ENCODE measurements around the gene FXR2. TPM values are rescaled to one million over a fixed set of nuclear protein-coding genes. Genes with fewer than 3 reads are reported as not detected.

FXR2 gene
- total RNA-seq, 1 experiment from 2014 or later, result 35.1 TPM

- DNase-seq (ENCODE audit: low spot score) (no peak), ATAC-seq (no peak)
- Mint-ChIP-seq H3K4me3 (peak overlapping the region; percentile 93), H3K4me1 (peaks cover 58% of the 10 kb centered on the region), H3K36me3 (peaks cover 77% of the 10 kb centered on the region), H3K27me3 (ENCODE audit: low read depth) (no peaks in the 10 kb centered on the region), H3K27ac (peak overlapping the region; percentile 92), H3K9me3 (no peaks in the 10 kb centered on the region)
- no peak for TF ChIP-seq ELF4 (CRISPR knock-in tag; IDR thresholded peaks at IDR 0.05; ENCODE audit: low read depth)
- TF ChIP-seq ZNF138 (CRISPR knock-in tag; conservative IDR thresholded peaks at IDR 0.05), result 0 out of 2 replicates have a peak, but pooled peaks have one; percentile 31
- CTCF ChIA-PET, result interaction anchor here (1.5 to 1.7 kb wide), 2 partner anchors 14 to 15 kb away, joined by 5 to 10 read pairs; no protein-coding TSS in a partner anchor
- POLR2A ChIA-PET, result interaction anchor here (0.9 to 3.5 kb wide), 6 partner anchors 9 to 137 kb away, joined by 3 to 22 read pairs (median 6); partner anchors contain the start of genes ATP1B2, MPDU1, SLC35G6 and SOX15
These were observed 40.3 kb downstream of the FXR2 start for GRCh38 chr17:7574176-7574953.

- Mint-ChIP-seq H3K36me3 (peaks cover 77% of the 10 kb centered on the region), H3K27me3 (ENCODE audit: low read depth) (no peaks in the 10 kb centered on the region), H3K4me1 (peaks cover 52% of the 10 kb centered on the region), H3K27ac (peak overlapping the region; percentile 97), H3K9me3 (no peaks in the 10 kb centered on the region), H3K4me3 (peak overlapping the region; percentile 93)
- CTCF ChIA-PET, result interaction anchor here (1.5 to 1.7 kb wide), 2 partner anchors 13 to 16 kb away, joined by 5 to 10 read pairs; no protein-coding TSS in a partner anchor
- peak; percentile 85 for DNase-seq (ENCODE audit: low spot score)
- ATAC-seq, result peak; percentile 9
- POLR2A ChIA-PET, result interaction anchor here (0.9 to 3.5 kb wide), 7 partner anchors 10 to 170 kb away, joined by 3 to 22 read pairs (median 3); partner anchors contain the start of genes ATP1B2, MPDU1, SLC35G6 and SOX15
- TF ChIP-seq AR (CRISPR knock-in tag; IDR thresholded peaks at IDR 0.05) (no peak), MAX (CRISPR knock-in tag; IDR thresholded peaks at IDR 0.05) (peak; percentile 67; the same call in 1 of the 2 replicates), TCF7 (CRISPR knock-in tag; IDR thresholded peaks at IDR 0.05; ENCODE audit: low read depth) (no peak), ZMAT4 (CRISPR knock-in tag; IDR thresholded peaks at IDR 0.05) (peak; percentile 32; the same call in 1 of the 2 replicates), USF2 (CRISPR knock-in tag; IDR thresholded peaks at IDR 0.05) (peak; percentile 32), ZNF219 (CRISPR knock-in tag; IDR thresholded peaks at IDR 0.05; ENCODE audit: borderline replicate concordance) (no peak), MXD4 (CRISPR knock-in tag; IDR thresholded peaks at IDR 0.05; ENCODE audit: borderline replicate concordance) (no peak), ERG (CRISPR knock-in tag; IDR thresholded peaks at IDR 0.05) (no peak), TP53 (CRISPR knock-in tag; IDR thresholded peaks at IDR 0.05) (0 out of 2 replicates have a peak, but pooled peaks have one; percentile 41), E2F5 (CRISPR knock-in tag; IDR thresholded peaks at IDR 0.05) (no peak), IRF1 (CRISPR knock-in tag; IDR thresholded peaks at IDR 0.05) (0 out of 2 replicates have a peak, but pooled peaks have one; percentile 6), ZBTB21 (CRISPR knock-in tag; IDR thresholded peaks at IDR 0.05; ENCODE audit: borderline replicate concordance) (0 out of 2 replicates have a peak, but pooled peaks have one; percentile 39), STAT6 (CRISPR knock-in tag; conservative IDR thresholded peaks at IDR 0.05; ENCODE audit: low read depth) (no peak), RELA (CRISPR knock-in tag; IDR thresholded peaks at IDR 0.05; ENCODE audit: borderline replicate concordance) (0 out of 2 replicates have a peak, but pooled peaks have one; percentile 9), ZNF425 (CRISPR knock-in tag; conservative IDR thresholded peaks at IDR 0.05) (no peak)
These were observed 41.2 kb downstream of the FXR2 start for GRCh38 chr17:7573324-7574080.
